Measurements from ENCODE around the gene TCF4. TPM values are rescaled to one million over a fixed set of nuclear protein-coding genes. Genes with fewer than 3 reads are reported as not detected.

The TCF4 gene
- polyA plus RNA-seq, 1 donor (not counting 4 experiments of a cell fraction or from before 2014, with no cell fraction given): 9.7 TPM

- dilution Hi-C loops (cut with MboI; ENCODE audit: extremely low pct_ligation_motif_present, low sequenced_read_pairs): no loop called here
- TF ChIP-seq EZH2 (IDR thresholded peaks at IDR 0.05; ENCODE audit: low read length): no peak
- TF ChIP-seq, protein P1, sequence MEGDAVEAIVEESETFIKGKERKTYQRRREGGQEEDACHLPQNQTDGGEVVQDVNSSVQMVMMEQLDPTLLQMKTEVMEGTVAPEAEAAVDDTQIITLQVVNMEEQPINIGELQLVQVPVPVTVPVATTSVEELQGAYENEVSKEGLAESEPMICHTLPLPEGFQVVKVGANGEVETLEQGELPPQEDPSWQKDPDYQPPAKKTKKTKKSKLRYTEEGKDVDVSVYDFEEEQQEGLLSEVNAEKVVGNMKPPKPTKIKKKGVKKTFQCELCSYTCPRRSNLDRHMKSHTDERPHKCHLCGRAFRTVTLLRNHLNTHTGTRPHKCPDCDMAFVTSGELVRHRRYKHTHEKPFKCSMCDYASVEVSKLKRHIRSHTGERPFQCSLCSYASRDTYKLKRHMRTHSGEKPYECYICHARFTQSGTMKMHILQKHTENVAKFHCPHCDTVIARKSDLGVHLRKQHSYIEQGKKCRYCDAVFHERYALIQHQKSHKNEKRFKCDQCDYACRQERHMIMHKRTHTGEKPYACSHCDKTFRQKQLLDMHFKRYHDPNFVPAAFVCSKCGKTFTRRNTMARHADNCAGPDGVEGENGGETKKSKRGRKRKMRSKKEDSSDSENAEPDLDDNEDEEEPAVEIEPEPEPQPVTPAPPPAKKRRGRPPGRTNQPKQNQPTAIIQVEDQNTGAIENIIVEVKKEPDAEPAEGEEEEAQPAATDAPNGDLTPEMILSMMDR (optimal IDR thresholded peaks at IDR 0.05 in 1 of 3, IDR thresholded peaks at IDR 0.05 in 1 of 3, conservative IDR thresholded peaks at IDR 0.05 in 1 of 3; ENCODE audit: extremely low read depth in 1 of 3, insufficient read depth in 2 of 3, low read length in 3 of 3): no peak
- FAIRE-seq: no peak
These were observed 21.3 kb upstream of the TCF4 start for GRCh38 chr18:55609160-55609825.

DNA sequence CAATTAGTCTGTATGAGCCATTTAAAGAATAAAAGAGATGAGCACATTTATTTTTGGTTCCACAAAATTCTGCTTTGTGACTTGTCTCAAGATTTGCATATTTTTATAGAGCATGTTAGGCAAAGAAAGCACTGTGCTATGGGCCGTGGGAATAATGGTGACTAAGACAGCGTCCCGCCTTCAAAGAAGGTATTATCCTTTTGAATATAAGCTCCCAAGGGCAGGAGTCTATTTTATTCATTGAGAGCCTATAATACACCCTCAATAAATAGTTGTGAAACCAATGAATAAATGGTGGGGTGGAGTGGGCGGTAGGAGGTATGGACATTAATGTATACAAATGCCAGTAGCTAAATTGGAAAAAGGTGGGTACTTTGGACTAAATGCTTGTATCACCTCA lies 20.5 kb upstream of the TCF4 start:
- Histone ChIP-seq H3K4me2 (ENCODE audit: control insufficient read depth, extremely low read depth, insufficient read depth, low read depth, low read length) (no peak overlapping the region), H3K36me3 (ENCODE audit: control insufficient read depth in 2 of 2, extremely low read depth in 1 of 2, insufficient read depth in 2 of 2, low read length in 2 of 2) (no peaks in the 10 kb centered on the region), H4K20me1 (ENCODE audit: control insufficient read depth, extremely low read depth, insufficient read depth, low read length) (no peaks in the 10 kb centered on the region), H3K27ac (ENCODE audit: control insufficient read depth, insufficient read depth, low read length) (no peak overlapping the region), H3K9ac (ENCODE audit: control insufficient read depth, extremely low read depth, insufficient read depth, low read length) (no peak overlapping the region), H3K79me2 (ENCODE audit: control insufficient read depth, insufficient read depth, low read length) (no peaks in the 10 kb centered on the region), H3K9me3 (ENCODE audit: control insufficient read depth, low read depth, low read length) (no peaks in the 10 kb centered on the region), H3K27me3 (ENCODE audit: control insufficient read depth, extremely low read depth, insufficient read depth, low read length) (no peaks in the 10 kb centered on the region), H3K9me1 (ENCODE audit: control insufficient read depth, extremely low read depth, insufficient read depth, low read length) (no peaks in the 10 kb centered on the region), H3K4me1 (ENCODE audit: control insufficient read depth, extremely low read depth, insufficient read depth, low read length) (no peaks in the 10 kb centered on the region), H3K4me3 (ENCODE audit: control insufficient read depth in 2 of 3, extremely low read depth in 1 of 3, insufficient read depth in 2 of 3, low read depth in 1 of 3, low read length in 3 of 3) (no peak overlapping the region), H2AFZ (ENCODE audit: control insufficient read depth, low read length) (no peak overlapping the region)
- FAIRE-seq (no peak), DNase-seq (ENCODE audit: low read depth, low spot score) (no peak)
- dilution Hi-C loops (cut with MboI; ENCODE audit: extremely low pct_ligation_motif_present, low sequenced_read_pairs): no loop called here
- no peak for TF ChIP-seq EZH2 (IDR thresholded peaks at IDR 0.05; ENCODE audit: low read length)
- TF ChIP-seq, protein P1 (optimal IDR thresholded peaks at IDR 0.05 in 1 of 3, IDR thresholded peaks at IDR 0.05 in 1 of 3, conservative IDR thresholded peaks at IDR 0.05 in 1 of 3; ENCODE audit: extremely low read depth in 1 of 3, insufficient read depth in 2 of 3, low read length in 3 of 3): no peak

More at GRCh38 chr18:55609160-55609825, 21.3 kb upstream of the TCF4 start:
- no peaks in the 10 kb centered on the region for H4K20me1 ChIP-seq (ENCODE audit: control insufficient read depth, extremely low read depth, insufficient read depth, low read length)
- H3K9ac ChIP-seq (ENCODE audit: control insufficient read depth, extremely low read depth, insufficient read depth, low read length): no peak overlapping the region
- no peaks in the 10 kb centered on the region for H3K9me1 ChIP-seq (ENCODE audit: control insufficient read depth, extremely low read depth, insufficient read depth, low read length)
- H3K9me3 ChIP-seq (ENCODE audit: control insufficient read depth, low read depth, low read length): no peaks in the 10 kb centered on the region
- no peak overlapping the region for H3K27ac ChIP-seq (ENCODE audit: control insufficient read depth, insufficient read depth, low read length)
- H3K4me2 ChIP-seq (ENCODE audit: control insufficient read depth, extremely low read depth, insufficient read depth, low read depth, low read length): no peak overlapping the region
- H3K4me1 ChIP-seq (ENCODE audit: control insufficient read depth, extremely low read depth, insufficient read depth, low read length): no peaks in the 10 kb centered on the region
- no peak overlapping the region for H3K4me3 ChIP-seq (ENCODE audit: control insufficient read depth in 2 of 3, extremely low read depth in 1 of 3, insufficient read depth in 2 of 3, low read depth in 1 of 3, low read length in 3 of 3)
- H3K36me3 ChIP-seq (ENCODE audit: control insufficient read depth in 2 of 2, extremely low read depth in 1 of 2, insufficient read depth in 2 of 2, low read length in 2 of 2): no peaks in the 10 kb centered on the region
- H3K79me2 ChIP-seq (ENCODE audit: control insufficient read depth, insufficient read depth, low read length): no peaks in the 10 kb centered on the region
- no peaks in the 10 kb centered on the region for H3K27me3 ChIP-seq (ENCODE audit: control insufficient read depth, extremely low read depth, insufficient read depth, low read length)
- H2AFZ ChIP-seq (ENCODE audit: control insufficient read depth, low read length): no peak overlapping the region
- DNase-seq (ENCODE audit: low read depth, low spot score): no peak

All from keratinocyte (primary cell).